Skin epidermis (tissue), 12 donors: ENCODE data around the gene MMP21.
A peak's percentile ranks its signal among the peaks of the same experiment; 100 is the strongest.

Source experiments
- H3K27ac ChIP-seq, 21 experiments: fragments of 200-600 bp; sonication (generic) in 11 of 21; one replicate each; pipeline ENCODE4 v1.5.0; 2020; ENCODE audit warnings: mild to moderate bottlenecking in 3 of 21, inconsistent platforms in 2 of 21, moderate library complexity in 2 of 21
- H3K4me3 ChIP-seq, 7 experiments: fragments of 200-600 bp; sonication (generic) in 2 of 7; one replicate each; pipeline ENCODE4 v1.5.0; 2020; ENCODE audit warnings: inconsistent platforms in 2 of 7, mild to moderate bottlenecking in 2 of 7, moderate library complexity in 1 of 7

Gene MMP21

GRCh38 chr10:125775491-125776106, at the start of gene MMP21:
TSS of gene MMP21 (minus strand) at chr10:125775821. CDS start at chr10:125775821, 0 bp downstream.
- Histone ChIP-seq H3K4me3 (no peak within 1 kb of the TSS), H3K27ac (no peak within 1 kb of the TSS)

GRCh38 chr10:125824736-125825135, 49.1 kb upstream of the MMP21 start:
- H3K4me3 ChIP-seq, result peak overlapping the region in 3 of 7 experiments; percentile 97 to 100 (median 99)
- H3K27ac ChIP-seq, result no peak overlapping the region

- Histone ChIP-seq H3K27ac (peak overlapping the region; percentile 54 to 99 (median 95)), H3K4me3 (peak overlapping the region; percentile 90 to 100 (median 96))
Observed at GRCh38 chr10:125823663-125824251, 48.1 kb upstream of the MMP21 start.

GRCh38 chr10:125822878-125823662, 47.4 kb upstream of the MMP21 start, which contains the start of the genes BCCIP and UROS:
TSS of gene BCCIP (plus strand) at chr10:125823546. CDS start at chr10:125823558, 12 bp downstream.
TSS of gene UROS (minus strand) at chr10:125823258. CDS start at chr10:125816499, 6,759 bp downstream.
- Histone ChIP-seq H3K27ac (peak within 1 kb of the TSS; percentile 54 to 99 (median 95)), H3K4me3 (peak within 1 kb of the TSS; percentile 90 to 100 (median 96))

GRCh38 chr10:125820701-125821100, 45.1 kb upstream of the MMP21 start:
- Histone ChIP-seq H3K4me3 (no peak overlapping the region), H3K27ac (no peak overlapping the region)

GRCh38 chr10:125817337-125817946, 41.8 kb upstream of the MMP21 start:
- Histone ChIP-seq H3K4me3 (no peak overlapping the region), H3K27ac (no peak overlapping the region)

- no peak overlapping the region for H3K27ac ChIP-seq
- H3K4me3 ChIP-seq, result no peak overlapping the region
Observed at GRCh38 chr10:125816548-125816947, 40.9 kb upstream of the MMP21 start.

GRCh38 chr10:125815764-125816163, 40.1 kb upstream of the MMP21 start:
- H3K27ac ChIP-seq, result no peak overlapping the region
- no peak overlapping the region for H3K4me3 ChIP-seq

GRCh38 chr10:125812128-125812750, 36.6 kb upstream of the MMP21 start:
- H3K4me3 ChIP-seq, result no peak overlapping the region
- H3K27ac ChIP-seq, result no peak overlapping the region

GRCh38 chr10:125811251-125811650, 35.6 kb upstream of the MMP21 start:
- Histone ChIP-seq H3K27ac (peak overlapping the region in 1 of 21 experiments; percentile 26), H3K4me3 (no peak overlapping the region)

- no peak overlapping the region for H3K27ac ChIP-seq
- no peak overlapping the region for H3K4me3 ChIP-seq
Observed at GRCh38 chr10:125808047-125808446, 32.4 kb upstream of the MMP21 start.

GRCh38 chr10:125802739-125803138, 27.1 kb upstream of the MMP21 start:
- Histone ChIP-seq H3K27ac (no peak overlapping the region), H3K4me3 (no peak overlapping the region)

- Histone ChIP-seq H3K4me3 (no peak overlapping the region), H3K27ac (no peak overlapping the region)
Observed at GRCh38 chr10:125802131-125802530, 26.5 kb upstream of the MMP21 start.

GRCh38 chr10:125801574-125801973, 26.0 kb upstream of the MMP21 start:
- H3K27ac ChIP-seq, result no peak overlapping the region
- no peak overlapping the region for H3K4me3 ChIP-seq

- no peak overlapping the region for H3K4me3 ChIP-seq
- H3K27ac ChIP-seq, result no peak overlapping the region
Observed at GRCh38 chr10:125799451-125800182, 24.0 kb upstream of the MMP21 start.

GRCh38 chr10:125797994-125798662, 22.5 kb upstream of the MMP21 start:
- no peak overlapping the region for H3K27ac ChIP-seq

GRCh38 chr10:125797424-125797823, 21.8 kb upstream of the MMP21 start:
- no peak overlapping the region for H3K4me3 ChIP-seq
- no peak overlapping the region for H3K27ac ChIP-seq

More at GRCh38 chr10:125797994-125798662, 22.5 kb upstream of the MMP21 start:
- no peak overlapping the region for H3K4me3 ChIP-seq

GRCh38 chr10:125795637-125796190, 20.1 kb upstream of the MMP21 start:
- Histone ChIP-seq H3K4me3 (no peak overlapping the region), H3K27ac (no peak overlapping the region)
